Activated naive CD4-positive, alpha-beta T cell treated with anti-CD3 and anti-CD28 coated beads, Interleukin-2, amount 50 U/mL, for 72 hours (primary cell): ENCODE data around the gene GRID1. TPM values are rescaled to one million over a fixed set of nuclear protein-coding genes. Genes with fewer than 3 reads are reported as not detected.

Experiments
- ATAC-seq, 2 donors: fragments of 150-1000 bp; cut with Tn5 transposase; 2 replicates each; pipeline ENCODE4 v1.10.0; 2021; ENCODE audit warnings: mild to moderate bottlenecking in 2 of 2, moderate library complexity in 2 of 2
- DNase-seq, 2 donors: peaks; one replicate each; pipeline ENCODE4 v3.0.0; 2021 to 2022; ENCODE audit warnings: low spot score in 2 of 2
- H3K27ac Mint-ChIP-seq, 2 donors: one replicate each; pipeline ENCODE4 v1.8.0; 2022; ENCODE audit warnings: mild to moderate bottlenecking in 2 of 2, mixed read lengths in 2 of 2
- H3K36me3 Mint-ChIP-seq, 2 donors: one replicate each; pipeline ENCODE4 v1.8.0; 2022; ENCODE audit warnings: mixed read lengths in 2 of 2
- H3K9me3 Mint-ChIP-seq, 2 donors: one replicate each; pipeline ENCODE4 v1.8.0; 2022; ENCODE audit warnings: mixed read lengths in 2 of 2
- total RNA-seq, 2 donors: library from RNA; stranded (reverse); gene quantifications; one replicate each; pipeline ENCODE4 v1.2.3, GENCODE V29; 2022

Gene GRID1
- total RNA-seq, 2 donors from 2014 or later = not detected

GRCh38 chr10:86339226-86339865, 27.2 kb downstream of the GRID1 start:
- DNase-seq (no peak), ATAC-seq (no peak)
- Mint-ChIP-seq H3K9me3 (no peaks in the 10 kb centered on the region), H3K27ac (no peak overlapping the region), H3K36me3 (no peaks in the 10 kb centered on the region)

GRCh38 chr10:86337121-86337601, 29.4 kb downstream of the GRID1 start:
- ATAC-seq (no peak), DNase-seq (no peak)
- Mint-ChIP-seq H3K27ac (no peak overlapping the region), H3K36me3 (no peaks in the 10 kb centered on the region), H3K9me3 (no peaks in the 10 kb centered on the region)

DNA sequence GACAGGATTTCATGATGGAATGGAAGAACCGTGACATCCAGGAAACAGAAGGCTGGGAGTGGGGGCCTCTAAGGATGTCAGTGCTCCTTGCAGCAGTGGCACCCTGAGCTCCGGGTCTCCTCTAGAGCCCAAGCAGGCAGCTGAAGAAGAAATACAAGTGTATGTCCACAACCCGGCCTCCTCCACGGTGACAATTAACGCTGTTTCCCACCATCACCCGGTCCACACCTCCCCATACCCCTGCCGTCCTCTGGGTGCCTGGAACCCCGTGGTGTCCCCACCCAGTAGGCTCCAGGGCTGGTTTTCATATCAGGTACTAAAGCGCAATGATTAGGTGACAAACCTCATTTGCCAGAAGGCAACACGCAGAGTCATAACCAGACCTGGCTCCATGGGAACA, 30.3 kb downstream of the GRID1 start:
- ATAC-seq (no peak), DNase-seq (no peak)
- H3K27ac Mint-ChIP-seq = no peak overlapping the region
- H3K9me3 Mint-ChIP-seq = no peaks in the 10 kb centered on the region
- no peaks in the 10 kb centered on the region for H3K36me3 Mint-ChIP-seq

- no peak for ATAC-seq
- DNase-seq = no peak
- H3K27ac Mint-ChIP-seq = no peak overlapping the region
- H3K36me3 Mint-ChIP-seq = no peaks in the 10 kb centered on the region
- no peaks in the 10 kb centered on the region for H3K9me3 Mint-ChIP-seq
These were observed 30.8 kb downstream of the GRID1 start for GRCh38 chr10:86335831-86336230.

- DNase-seq (no peak), ATAC-seq (no peak)
- no peaks in the 10 kb centered on the region for H3K9me3 Mint-ChIP-seq
- H3K36me3 Mint-ChIP-seq = no peaks in the 10 kb centered on the region
- H3K27ac Mint-ChIP-seq = no peak overlapping the region
These were observed 31.3 kb downstream of the GRID1 start for GRCh38 chr10:86335257-86335656.

DNA sequence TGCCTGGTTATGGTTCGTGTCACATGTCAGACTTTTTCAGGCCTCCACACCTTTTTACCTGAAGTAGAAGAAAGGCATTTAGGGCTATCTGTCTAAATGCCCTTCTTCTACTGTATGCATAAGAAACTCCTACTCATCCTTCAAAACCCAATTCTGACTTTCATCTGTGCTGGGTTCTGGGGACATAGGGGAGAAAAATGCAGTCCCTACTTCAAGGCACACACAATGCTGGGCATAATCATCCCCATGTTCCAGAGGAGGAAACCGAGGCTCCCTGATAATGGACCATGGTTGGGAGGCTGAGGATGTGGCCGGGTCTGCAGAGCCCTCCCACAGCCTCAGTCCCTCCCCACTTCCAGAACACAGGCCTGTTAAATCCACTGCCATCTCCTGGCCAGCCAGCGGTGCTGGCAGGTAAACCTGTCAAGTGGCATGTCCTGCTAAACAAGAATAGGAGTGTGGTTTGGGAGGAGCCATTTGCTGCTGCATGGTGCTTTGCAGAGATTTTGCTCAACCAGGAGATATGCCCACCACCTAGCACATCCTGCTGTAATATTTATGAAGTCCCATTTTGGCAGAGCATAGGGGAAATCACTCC, 32.0 kb downstream of the GRID1 start:
- Mint-ChIP-seq H3K27ac (no peak overlapping the region), H3K9me3 (no peaks in the 10 kb centered on the region), H3K36me3 (no peaks in the 10 kb centered on the region)
- DNase-seq = no peak
- no peak for ATAC-seq

DNA sequence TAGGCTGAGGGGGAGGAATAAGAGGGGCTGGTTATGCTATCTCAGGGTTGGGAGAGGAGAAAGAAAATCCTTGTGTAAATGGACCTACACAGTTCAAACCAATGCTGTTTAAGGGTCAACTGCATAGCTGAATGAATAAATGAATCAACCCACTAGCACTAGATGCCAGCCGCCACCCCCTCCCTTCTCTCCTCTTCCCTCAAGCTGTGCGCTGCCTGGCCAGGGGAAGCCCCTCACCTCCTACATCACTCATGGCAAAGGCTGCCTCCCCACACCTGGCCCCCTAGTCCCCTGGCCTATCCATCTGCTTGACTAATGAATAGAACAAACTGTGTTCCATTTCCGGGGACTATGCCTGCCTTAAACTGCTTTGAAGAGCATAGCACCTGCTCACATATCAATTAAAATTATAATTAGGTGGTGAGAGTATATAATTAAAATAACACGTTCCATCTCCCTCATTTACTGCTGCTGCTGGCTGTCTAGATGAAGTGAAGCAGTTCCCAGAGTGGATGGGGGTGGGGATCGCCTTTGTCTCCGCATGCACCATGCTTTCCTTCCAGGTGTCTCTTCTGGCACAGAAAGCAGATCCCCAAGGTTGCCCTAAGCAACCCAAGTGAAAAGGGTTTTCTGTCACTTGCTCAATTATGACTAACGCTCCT, 32.6 kb downstream of the GRID1 start:
- no peak for ATAC-seq
- Mint-ChIP-seq H3K9me3 (no peaks in the 10 kb centered on the region), H3K27ac (no peak overlapping the region), H3K36me3 (no peaks in the 10 kb centered on the region)
- DNase-seq = no peak

GRCh38 chr10:86331861-86332260, 34.7 kb downstream of the GRID1 start:
- H3K36me3 Mint-ChIP-seq = no peaks in the 10 kb centered on the region
- H3K9me3 Mint-ChIP-seq = no peaks in the 10 kb centered on the region
- H3K27ac Mint-ChIP-seq = no peak overlapping the region
- ATAC-seq = no peak
- DNase-seq = no peak

GRCh38 chr10:86330778-86331763, 35.5 kb downstream of the GRID1 start:
- H3K36me3 Mint-ChIP-seq = no peaks in the 10 kb centered on the region
- no peak overlapping the region for H3K27ac Mint-ChIP-seq
- DNase-seq (no peak), ATAC-seq (no peak)
- no peaks in the 10 kb centered on the region for H3K9me3 Mint-ChIP-seq

DNA sequence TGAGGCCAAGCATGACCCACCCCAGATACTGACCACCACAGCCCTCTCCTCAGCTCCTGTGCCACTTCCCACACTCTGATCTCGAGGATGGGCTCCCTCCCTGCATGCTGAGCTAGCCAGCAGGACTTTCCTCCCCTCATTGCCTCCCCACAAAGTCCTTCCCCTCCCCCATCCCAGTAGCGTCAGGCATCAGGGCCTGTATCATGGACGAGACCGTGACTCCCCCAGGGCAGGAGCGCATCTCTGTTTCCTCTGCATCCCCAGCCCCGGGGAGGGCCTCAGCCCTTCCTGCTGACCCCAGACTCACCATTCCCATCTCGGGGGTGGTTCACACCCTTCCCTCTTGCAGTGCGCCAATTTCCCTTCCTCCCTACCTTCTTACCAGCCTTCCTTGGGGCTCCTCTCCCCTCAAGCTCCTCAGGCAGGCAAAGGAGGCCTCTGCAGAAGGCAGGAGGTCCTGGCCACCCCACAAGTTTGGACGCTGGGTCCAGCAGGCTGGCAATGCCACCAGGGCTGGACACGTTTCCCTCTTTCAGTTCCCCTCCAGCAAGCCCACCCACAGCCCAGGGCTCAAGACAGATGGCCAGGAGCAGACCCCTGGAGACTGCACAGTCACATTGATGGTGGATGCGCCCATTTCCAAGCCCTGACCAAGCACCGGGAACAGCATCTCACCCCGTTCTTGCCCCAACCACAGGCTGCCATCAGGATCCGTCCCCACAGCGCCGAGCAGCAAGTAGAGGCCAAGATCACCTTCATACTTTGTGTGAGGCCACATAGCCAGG, 36.5 kb downstream of the GRID1 start:
- no peak for DNase-seq
- no peaks in the 10 kb centered on the region for H3K9me3 Mint-ChIP-seq
- no peak for ATAC-seq
- no peaks in the 10 kb centered on the region for H3K36me3 Mint-ChIP-seq
- H3K27ac Mint-ChIP-seq = no peak overlapping the region

DNA sequence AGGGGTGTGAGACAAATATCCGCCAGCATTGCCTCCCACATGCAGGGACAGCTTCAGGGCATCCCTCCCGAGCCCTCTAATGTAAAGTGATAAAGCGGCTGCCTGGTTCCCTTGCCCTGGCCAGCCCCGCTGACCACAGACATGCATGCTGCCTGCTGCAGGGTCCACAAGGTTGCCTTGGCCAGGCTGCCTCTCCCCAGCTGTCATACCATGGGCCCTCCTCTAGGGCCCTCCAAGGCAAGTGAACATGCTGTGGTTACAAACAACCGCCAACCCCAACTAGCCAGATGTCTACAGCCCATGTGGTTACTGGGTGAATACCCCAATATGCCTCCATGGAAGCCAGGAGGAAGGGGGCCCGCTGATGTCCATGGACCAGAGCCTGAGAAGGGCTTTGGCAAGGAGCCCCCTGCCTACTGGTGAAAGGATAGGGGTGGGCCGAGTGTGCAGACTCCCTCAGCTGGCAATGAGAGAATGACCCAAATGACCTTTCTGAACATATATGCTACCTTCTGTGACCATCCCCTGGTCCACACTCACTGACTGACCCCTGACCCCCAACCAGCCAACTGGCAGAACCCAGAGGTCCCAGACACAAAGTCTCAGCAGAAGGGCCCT, 37.4 kb downstream of the GRID1 start:
- ATAC-seq = no peak
- no peak for DNase-seq
- Mint-ChIP-seq H3K9me3 (no peaks in the 10 kb centered on the region), H3K27ac (no peak overlapping the region), H3K36me3 (no peaks in the 10 kb centered on the region)

DNA sequence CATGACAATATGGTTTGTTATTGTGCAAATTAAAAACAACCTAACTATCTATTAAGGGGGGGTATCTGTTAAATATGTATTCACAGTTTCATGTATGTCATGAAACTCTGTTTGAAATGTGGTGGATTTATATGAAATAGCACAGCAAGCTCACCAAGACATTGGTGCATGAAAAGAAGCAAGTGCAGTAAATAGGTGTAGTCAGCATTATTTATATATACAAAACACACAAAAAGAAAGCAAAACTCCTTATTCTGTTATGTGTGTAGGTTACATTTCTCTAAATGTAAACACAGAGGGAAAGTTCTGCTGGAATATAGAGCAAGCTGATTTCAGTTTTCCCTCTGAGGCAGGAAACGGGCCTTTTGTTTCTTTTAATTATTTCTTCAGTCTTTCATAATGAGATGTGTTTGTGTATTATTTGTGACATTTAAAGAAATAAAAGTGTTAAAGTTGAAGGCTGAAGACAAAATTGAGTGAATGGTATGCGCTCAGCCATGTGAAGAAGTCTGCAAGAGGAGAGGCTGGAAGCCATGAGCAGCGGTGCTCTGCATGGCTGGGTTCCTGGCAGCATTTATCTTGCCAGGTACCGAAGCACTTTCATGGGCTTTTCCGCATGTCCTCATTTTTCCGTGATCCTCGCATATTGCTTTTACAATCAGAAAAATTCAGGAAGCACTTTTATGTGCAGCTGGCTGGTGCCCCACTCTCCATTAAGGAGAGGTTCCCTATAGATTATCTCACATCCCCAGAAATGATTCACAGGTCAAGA, 38.5 kb downstream of the GRID1 start:
- H3K9me3 Mint-ChIP-seq = no peaks in the 10 kb centered on the region
- ATAC-seq = no peak

DNA sequence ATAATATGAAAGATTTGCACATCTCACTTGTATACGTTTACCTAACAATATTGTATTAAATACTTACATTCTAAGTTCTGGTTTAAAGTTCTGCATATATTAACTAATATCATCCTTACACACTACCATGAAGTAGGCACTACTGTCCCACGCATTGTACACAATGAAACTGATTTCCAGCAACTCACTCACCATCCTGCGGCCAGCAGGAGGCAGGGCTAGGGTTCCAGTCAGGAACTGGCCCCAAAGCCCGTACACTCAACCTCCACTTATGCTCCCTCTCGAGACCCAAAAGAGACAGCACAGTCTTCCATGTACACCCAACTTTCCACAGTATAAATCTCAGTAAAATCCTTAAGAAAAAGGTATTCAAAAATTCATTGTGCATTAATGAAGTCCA, 41.4 kb downstream of the GRID1 start:
- no peaks in the 10 kb centered on the region for H3K9me3 Mint-ChIP-seq
- no peaks in the 10 kb centered on the region for H3K36me3 Mint-ChIP-seq
- DNase-seq = no peak
- H3K27ac Mint-ChIP-seq = no peak overlapping the region
- ATAC-seq = no peak

More for the DNA sequence above, 38.5 kb downstream of the GRID1 start:
- Mint-ChIP-seq H3K36me3 (no peaks in the 10 kb centered on the region), H3K27ac (no peak overlapping the region)
- no peak for DNase-seq

GRCh38 chr10:86321568-86321967, 45.0 kb downstream of the GRID1 start:
- no peak overlapping the region for H3K27ac Mint-ChIP-seq

GRCh38 chr10:86319676-86320075, 46.9 kb downstream of the GRID1 start:
- no peak overlapping the region for H3K27ac Mint-ChIP-seq
- H3K36me3 Mint-ChIP-seq = no peaks in the 10 kb centered on the region
- ATAC-seq (no peak), DNase-seq (peak in 1 of 2 donors; percentile 25)
- no peaks in the 10 kb centered on the region for H3K9me3 Mint-ChIP-seq

More at GRCh38 chr10:86321568-86321967, 45.0 kb downstream of the GRID1 start:
- no peak for DNase-seq
- Mint-ChIP-seq H3K36me3 (no peaks in the 10 kb centered on the region), H3K9me3 (no peaks in the 10 kb centered on the region)
- no peak for ATAC-seq
